ENCODE data around the gene MAPK10.

MAPK10 gene

GRCh38 chr4:86055898-86056297 is 304.0 kb downstream of the MAPK10 start:
- H3K27ac ChIP-seq: no peak overlapping the region
- no peaks in the 10 kb centered on the region for H3K36me3 ChIP-seq
- intact Hi-C loops (cut with DNase I; ENCODE audit: low total_unique reads): no loop called here
- H3K4me1 ChIP-seq: no peaks in the 10 kb centered on the region
- H3K9me3 ChIP-seq: no peaks in the 10 kb centered on the region
- no peak overlapping the region for H3K4me3 ChIP-seq
- TF ChIP-seq CTCF (IDR thresholded peaks at IDR 0.05): no peak
- no peak for DNase-seq
- peaks cover 0 to 4% of the 10 kb centered on the region in 2 donors for H3K27me3 ChIP-seq

GRCh38 chr4:86054286-86055032 is 305.4 kb downstream of the MAPK10 start:
- no peak for DNase-seq
- H3K27me3 ChIP-seq: no peaks in the 10 kb centered on the region
- intact Hi-C loops (cut with DNase I; ENCODE audit: low total_unique reads): no loop called here
- H3K27ac ChIP-seq: no peak overlapping the region
- H3K9me3 ChIP-seq: no peaks in the 10 kb centered on the region
- H3K4me3 ChIP-seq: no peak overlapping the region
- no peaks in the 10 kb centered on the region for H3K36me3 ChIP-seq
- H3K4me1 ChIP-seq: no peaks in the 10 kb centered on the region
- no peak for TF ChIP-seq CTCF (IDR thresholded peaks at IDR 0.05)

GRCh38 chr4:86050496-86050895 is 309.4 kb downstream of the MAPK10 start:
- no peak for TF ChIP-seq CTCF (IDR thresholded peaks at IDR 0.05)
- H3K4me3 ChIP-seq: no peak overlapping the region

GRCh38 chr4:86048426-86048825 is 311.4 kb downstream of the MAPK10 start:
- DNase-seq: no peak
- Histone ChIP-seq H3K27me3 (no peaks in the 10 kb centered on the region), H3K36me3 (no peaks in the 10 kb centered on the region), H3K27ac (no peak overlapping the region), H3K4me1 (peaks cover 0 to 5% (median 0%) of the 10 kb centered on the region in 4 donors), H3K4me3 (no peak overlapping the region), H3K9me3 (no peaks in the 10 kb centered on the region)
- intact Hi-C loops (cut with DNase I; ENCODE audit: low total_unique reads): loop anchor here (5.0 to 10.0 kb wide), 2 partner anchors 251 to 964 kb away; no protein-coding TSS in a partner anchor
- no peak for TF ChIP-seq CTCF (IDR thresholded peaks at IDR 0.05)

More at GRCh38 chr4:86050496-86050895, 309.4 kb downstream of the MAPK10 start:
- Histone ChIP-seq H3K27ac (no peak overlapping the region), H3K36me3 (no peaks in the 10 kb centered on the region), H3K4me1 (no peaks in the 10 kb centered on the region), H3K9me3 (no peaks in the 10 kb centered on the region), H3K27me3 (no peaks in the 10 kb centered on the region)
- intact Hi-C loops (cut with DNase I; ENCODE audit: low total_unique reads): no loop called here
- DNase-seq: no peak

- H3K27ac ChIP-seq: no peak overlapping the region
- DNase-seq: no peak
- H3K4me3 ChIP-seq: no peak overlapping the region
- TF ChIP-seq CTCF (IDR thresholded peaks at IDR 0.05): no peak
- intact Hi-C loops (cut with DNase I; ENCODE audit: low total_unique reads): loop anchor here (10.0 kb wide), 1 partner anchor 960 kb away; no protein-coding TSS in a partner anchor
- H3K27me3 ChIP-seq: no peaks in the 10 kb centered on the region
- no peaks in the 10 kb centered on the region for H3K9me3 ChIP-seq
- H3K4me1 ChIP-seq: peaks cover 0 to 5% (median 0%) of the 10 kb centered on the region in 4 donors
- no peaks in the 10 kb centered on the region for H3K36me3 ChIP-seq
Measured at GRCh38 chr4:86044593-86044985, 315.3 kb downstream of the MAPK10 start.

Measured in tibial artery (tissue), 4 donors.